Measurements from ENCODE around the gene FAM236D.
"Not testable (repeated sequence)": the region's sequence is repeated elsewhere in the genome, so short reads cannot be mapped to it uniquely, and the experiment has no call there.

Gene FAM236D

GRCh38 chrX:72808110-72808509 is at the start of gene FAM236D:
Gene FAM236D (minus strand): TSS chrX:72808210. CDS start chrX:72808110, 100 bp downstream.
- not testable (repeated sequence) for DNase-seq

DNA sequence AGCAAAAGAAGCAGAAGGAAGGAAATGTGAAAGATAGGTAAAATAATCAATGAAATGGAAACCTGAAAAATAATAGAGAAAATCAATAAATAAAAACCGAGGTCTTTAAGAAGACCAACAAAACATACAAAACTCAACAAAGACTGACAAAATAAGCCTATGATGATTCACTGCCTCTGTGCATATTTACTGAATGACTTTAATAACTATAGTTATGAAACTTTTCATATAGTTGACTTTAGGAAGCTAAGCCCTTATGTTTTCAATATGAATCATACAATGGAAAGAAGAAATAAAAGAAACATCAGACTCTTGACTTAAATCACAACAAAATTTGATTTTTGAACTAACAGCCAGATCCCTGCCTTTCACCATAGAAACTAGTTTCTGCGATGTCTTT is 29.5 kb upstream of the FAM236D start:
- not testable (repeated sequence) for DNase-seq

DNA sequence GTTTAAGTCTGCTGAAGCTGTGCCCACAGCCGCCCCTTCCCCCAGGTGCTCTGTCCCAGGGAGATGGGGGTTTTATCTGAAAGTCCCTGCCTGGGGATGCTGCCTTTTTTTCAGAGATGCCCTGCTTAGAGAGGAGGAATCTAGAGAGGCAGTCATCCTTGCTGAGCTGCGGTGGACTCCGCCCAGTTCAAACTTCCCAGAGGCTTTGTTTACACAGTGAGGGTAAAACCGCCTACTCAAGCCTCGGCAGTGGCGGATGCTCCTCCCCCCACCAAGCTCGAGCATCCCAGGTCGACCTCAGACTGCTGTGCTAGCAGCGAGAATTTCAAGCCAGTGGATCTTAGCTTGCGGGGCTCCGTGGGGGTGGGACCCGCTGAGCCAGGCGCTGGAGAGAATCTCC is 22.7 kb upstream of the FAM236D start:
- DNase-seq, result not testable (repeated sequence)

DNA sequence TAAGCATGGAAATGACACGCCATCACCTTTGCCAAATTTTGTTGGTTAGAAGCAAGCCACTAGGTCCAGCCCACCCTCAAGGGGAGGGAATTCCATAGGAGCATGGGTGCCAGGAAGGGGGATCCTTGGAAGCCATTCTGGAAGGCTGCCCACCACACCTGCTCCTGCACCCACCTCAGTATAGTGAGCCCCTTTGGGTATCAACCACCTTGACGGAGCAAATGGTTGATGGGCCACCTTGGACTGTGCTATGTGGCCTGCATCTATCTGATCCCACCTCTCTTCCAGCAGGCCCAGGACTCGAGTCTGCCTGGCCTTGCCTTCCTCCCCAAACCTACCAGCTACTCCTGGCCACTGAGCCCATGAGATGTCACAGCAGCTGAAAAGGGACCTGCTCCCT is 17.6 kb downstream of the FAM236D start:
- not testable (repeated sequence) for DNase-seq

DNA sequence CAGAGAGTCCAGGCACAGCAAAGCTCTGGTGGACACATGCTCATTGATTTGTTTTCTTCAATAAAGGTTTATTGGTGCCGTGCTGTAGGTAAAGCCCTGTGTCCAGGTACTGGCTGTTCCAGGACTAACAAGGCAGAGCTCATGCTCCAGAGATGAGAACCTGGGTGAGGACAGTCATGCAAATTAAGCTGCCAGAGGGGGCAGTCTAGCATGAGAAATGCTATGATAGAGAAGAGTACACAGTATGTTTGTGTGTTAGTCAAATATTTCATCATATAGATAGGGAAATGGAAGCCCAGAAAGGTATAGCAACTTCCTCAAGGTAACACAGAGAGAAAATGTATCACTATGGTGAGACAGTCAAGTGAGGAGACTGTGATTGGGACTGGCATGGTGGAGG is 19.9 kb downstream of the FAM236D start:
- not testable (repeated sequence) for DNase-seq

GRCh38 chrX:72783964-72784363 is 24.0 kb downstream of the FAM236D start:
- not testable (repeated sequence) for DNase-seq

GRCh38 chrX:72783365-72783936 is 24.6 kb downstream of the FAM236D start:
- not testable (repeated sequence) for DNase-seq

GRCh38 chrX:72782560-72782959 is 25.4 kb downstream of the FAM236D start, which contains the start of gene FAM236B:
Gene FAM236B (minus strand): TSS chrX:72782660. CDS start chrX:72782560, 100 bp downstream.
- not testable (repeated sequence) for DNase-seq

DNA sequence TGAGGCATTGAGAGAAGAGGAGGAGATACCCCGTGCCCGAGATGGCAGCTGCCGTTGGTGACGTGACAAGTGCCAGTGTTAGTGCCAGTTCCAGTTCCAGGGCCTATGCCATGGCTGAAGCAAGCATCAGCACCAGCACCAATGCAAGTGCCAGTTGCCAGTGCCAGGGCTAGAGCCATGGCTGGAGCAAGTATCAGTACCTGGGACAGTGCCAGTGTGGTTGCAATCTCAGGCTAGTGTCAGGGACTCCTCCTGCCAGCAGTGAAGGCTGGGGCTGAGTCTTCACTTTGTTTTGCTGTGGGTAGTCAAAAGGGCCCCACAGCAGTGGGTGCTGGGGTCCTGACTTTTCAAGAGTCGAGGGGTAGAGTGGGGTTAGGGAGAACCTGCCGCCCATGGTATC is 29.9 kb downstream of the FAM236D start:
- not testable (repeated sequence) for DNase-seq

DNA sequence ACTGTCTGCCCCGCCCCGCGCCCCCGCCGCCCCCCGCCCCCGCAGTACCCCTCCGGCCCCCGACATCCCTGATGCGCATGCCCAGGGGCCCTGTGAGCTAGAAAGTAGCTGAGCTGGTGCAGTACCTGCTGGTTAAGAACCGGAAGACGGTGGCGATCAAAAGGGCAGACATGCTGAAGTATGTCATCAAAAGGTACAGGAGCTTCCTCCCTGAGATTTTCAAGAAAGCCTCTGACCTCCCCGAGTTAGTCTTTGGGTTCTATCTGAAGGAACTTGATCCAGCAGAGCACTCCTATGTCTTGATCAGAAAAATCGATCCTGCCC is 30.6 kb downstream of the FAM236D start:
- DNase-seq, result not testable (repeated sequence)

- DNase-seq, result not testable (repeated sequence)
Observed at GRCh38 chrX:72776653-72777466, 31.1 kb downstream of the FAM236D start, which contains the start of gene DMRTC1B. Gene DMRTC1B (plus strand): TSS chrX:72776890. CDS start chrX:72845136, 68,246 bp downstream.

- DNase-seq, result not testable (repeated sequence)
Observed at GRCh38 chrX:72760454-72760853, 47.6 kb downstream of the FAM236D start.

Data from NCI-H146 (cell line).